GM12892 (cell line): ENCODE measurements around the gene PDE1C.

Experiments
- DNase-seq: peaks from one replicate; pipeline ENCODE4 v3.0.0; 2011; ENCODE audit not compliant: insufficient read length
- FAIRE-seq: peaks from 2 replicates; lab custom pipeline; 2011; peaks lifted over from hg19 to GRCh38; lab: Jason Lieb, UNC
- POLR2A ChIP-seq: IDR thresholded peaks from 2 replicates; pipeline ENCODE4 v1.6.1; 2011; ENCODE audit warnings: low read depth, low read length, control low read depth
- POLR2AphosphoS5 ChIP-seq: IDR thresholded peaks from 2 replicates; pipeline ENCODE4 v1.6.1; 2011; ENCODE audit warnings: low read depth, low read length, control low read depth
- TAF1 ChIP-seq: IDR thresholded peaks from 2 replicates; pipeline ENCODE4 v1.6.1; 2011; ENCODE audit warnings: low read depth, mild to moderate bottlenecking, control low read depth, low read length, borderline replicate concordance

Gene PDE1C

GRCh38 chr7:31922848-31923247, 147.4 kb downstream of the PDE1C start:
- no peak for TF ChIP-seq TAF1
- no peak for TF ChIP-seq POLR2A
- no peak for TF ChIP-seq POLR2AphosphoS5
- DNase-seq (no peak), FAIRE-seq (no peak)

GRCh38 chr7:31921047-31921446, 149.2 kb downstream of the PDE1C start:
- no peak for FAIRE-seq

GRCh38 chr7:31919678-31920369, 150.4 kb downstream of the PDE1C start:
- no peak for FAIRE-seq
- TF ChIP-seq TAF1, result no peak
- TF ChIP-seq POLR2A, result no peak
- no peak for TF ChIP-seq POLR2AphosphoS5

More at GRCh38 chr7:31921047-31921446, 149.2 kb downstream of the PDE1C start:
- TF ChIP-seq POLR2A, result no peak
- TF ChIP-seq TAF1, result no peak
- no peak for TF ChIP-seq POLR2AphosphoS5
- no peak for DNase-seq

DNA sequence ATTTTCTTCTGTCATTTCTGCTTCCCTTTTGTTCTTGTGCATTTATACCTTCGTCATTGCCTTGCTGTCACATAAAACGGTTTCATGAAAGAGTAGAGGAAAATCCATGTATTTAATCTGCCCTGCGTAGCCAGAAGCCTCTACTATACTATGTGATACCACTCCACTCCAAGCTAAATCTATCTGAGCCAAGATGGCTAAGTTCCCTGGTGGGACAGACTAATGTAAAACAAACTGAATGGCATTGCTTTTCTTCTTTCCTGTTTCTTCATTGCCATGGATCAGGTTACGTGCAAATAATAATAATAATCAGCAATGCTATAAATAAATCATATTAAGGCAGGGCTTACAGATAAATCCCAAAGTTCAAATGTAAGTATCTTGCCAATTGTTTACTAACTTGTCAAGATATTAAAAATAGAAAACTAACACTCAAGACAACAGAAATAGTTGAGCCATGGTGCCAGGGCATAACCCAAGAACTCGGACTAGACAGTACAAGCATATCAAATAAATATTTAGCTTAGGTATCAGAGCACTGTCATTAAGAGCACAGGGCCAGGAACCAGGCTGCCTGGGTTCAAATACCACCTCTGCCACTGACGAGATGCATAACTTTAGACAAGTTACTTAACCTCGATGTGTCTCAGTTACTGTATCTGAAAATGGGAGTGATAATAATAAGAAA, 151.4 kb downstream of the PDE1C start:
- DNase-seq, result no peak
- FAIRE-seq, result no peak
- TF ChIP-seq POLR2AphosphoS5 (no peak), POLR2A (no peak), TAF1 (no peak)

More at GRCh38 chr7:31919678-31920369, 150.4 kb downstream of the PDE1C start:
- no peak for DNase-seq

DNA sequence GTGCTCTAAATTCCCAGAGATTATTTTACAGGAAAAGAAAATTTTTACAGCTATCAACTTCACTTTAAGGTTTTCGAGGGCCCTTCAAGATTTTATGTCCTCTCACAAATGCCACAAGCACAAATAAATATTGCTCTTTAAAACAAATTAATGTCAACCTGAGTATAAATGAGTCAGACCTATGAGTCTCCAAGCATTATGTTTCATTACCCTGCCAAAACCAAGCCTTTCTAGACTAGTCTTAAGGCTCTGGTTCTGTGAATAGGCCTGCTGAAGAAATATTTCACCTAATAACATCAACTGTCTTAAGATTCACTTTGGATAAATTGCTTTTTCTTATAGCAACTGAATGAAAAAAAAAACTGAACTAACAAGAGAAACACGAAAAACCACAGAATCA, 153.0 kb downstream of the PDE1C start:
- DNase-seq (no peak), FAIRE-seq (no peak)
- TF ChIP-seq POLR2A, result no peak
- no peak for TF ChIP-seq POLR2AphosphoS5
- no peak for TF ChIP-seq TAF1

DNA sequence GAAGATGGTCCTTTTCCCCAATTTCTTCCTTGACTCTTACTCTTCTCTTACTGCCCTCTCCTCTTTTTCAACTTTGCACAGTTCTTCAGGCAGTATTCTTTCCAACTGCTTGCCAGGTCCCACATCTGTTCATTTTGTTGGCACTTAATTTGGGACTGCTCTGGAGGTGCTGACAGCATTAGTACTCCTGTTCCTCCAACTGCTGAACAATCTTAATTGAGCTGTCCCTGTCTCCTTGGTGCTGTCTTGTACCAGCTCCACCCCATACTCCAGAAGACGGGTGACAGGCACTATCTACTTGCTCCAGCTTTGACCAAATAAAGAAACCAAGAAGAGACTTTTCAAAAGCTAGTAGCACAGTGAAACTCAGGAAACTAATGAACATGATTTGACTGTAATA, 160.0 kb downstream of the PDE1C start:
- DNase-seq (no peak), FAIRE-seq (no peak)
- TF ChIP-seq TAF1 (no peak), POLR2A (no peak), POLR2AphosphoS5 (no peak)

GRCh38 chr7:31906479-31907171, 163.6 kb downstream of the PDE1C start:
- no peak for FAIRE-seq
- no peak for DNase-seq
- TF ChIP-seq POLR2AphosphoS5, result no peak
- no peak for TF ChIP-seq POLR2A
- TF ChIP-seq TAF1, result no peak

- no peak for TF ChIP-seq POLR2AphosphoS5
- no peak for TF ChIP-seq POLR2A
- TF ChIP-seq TAF1, result no peak
- DNase-seq (no peak), FAIRE-seq (no peak)
Measured at GRCh38 chr7:31903962-31904361, 166.2 kb downstream of the PDE1C start.

DNA sequence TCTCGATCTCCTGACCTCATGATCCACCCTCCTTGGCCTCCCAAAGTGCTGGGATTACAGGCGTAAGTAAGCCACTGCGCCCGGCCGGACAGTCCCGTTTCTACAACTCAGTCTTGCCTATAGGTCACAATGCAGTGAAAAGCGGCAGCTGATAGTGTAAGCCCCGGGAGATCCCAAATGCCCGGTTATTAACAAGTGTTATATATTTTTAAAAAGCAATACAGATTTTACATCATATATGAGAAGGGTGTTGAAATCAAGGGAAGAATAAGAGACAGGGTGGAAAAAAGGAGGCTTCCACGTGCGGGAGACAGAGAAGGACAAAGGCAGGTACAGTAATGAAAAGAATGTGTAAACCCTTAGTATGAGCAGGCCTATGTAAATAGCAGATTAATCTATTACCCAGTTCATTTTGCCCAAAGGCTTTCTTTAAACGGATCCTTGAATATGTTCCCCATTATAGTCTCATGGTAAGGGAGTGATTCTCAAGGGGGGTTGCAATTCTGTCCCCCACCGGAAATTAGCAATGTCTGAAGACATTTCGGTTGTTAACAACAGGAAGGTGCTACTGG, 170.8 kb downstream of the PDE1C start:
- FAIRE-seq, result no peak
- TF ChIP-seq POLR2A (no peak), POLR2AphosphoS5 (no peak), TAF1 (no peak)

GRCh38 chr7:31896925-31897324, 173.3 kb downstream of the PDE1C start:
- DNase-seq (no peak), FAIRE-seq (no peak)
- TF ChIP-seq TAF1 (no peak), POLR2AphosphoS5 (no peak), POLR2A (no peak)

More for the DNA sequence above, 170.8 kb downstream of the PDE1C start:
- DNase-seq, result no peak

- peak; percentile 42 for FAIRE-seq
- no peak for DNase-seq
- TF ChIP-seq TAF1, result no peak
- no peak for TF ChIP-seq POLR2A
- TF ChIP-seq POLR2AphosphoS5, result no peak
Measured at GRCh38 chr7:31894308-31894707, 175.9 kb downstream of the PDE1C start.

- TF ChIP-seq TAF1 (no peak), POLR2AphosphoS5 (no peak), POLR2A (no peak)
- DNase-seq (no peak), FAIRE-seq (no peak)
Measured at GRCh38 chr7:31893365-31893764, 176.8 kb downstream of the PDE1C start.
